Measurements from ENCODE around the gene GREB1. TPM values are rescaled to one million over a fixed set of nuclear protein-coding genes. Genes with fewer than 3 reads are reported as not detected.
A peak's percentile ranks its signal among the peaks of the same experiment; 100 is the strongest.

The GREB1 gene
- total and polyA plus RNA-seq, 2 of the 13 experiments (the other 11 are each of a cell fraction or from before 2014, with no cell fraction given) = 31.3 to 61.2 TPM

- TF ChIP-seq, protein P1, sequence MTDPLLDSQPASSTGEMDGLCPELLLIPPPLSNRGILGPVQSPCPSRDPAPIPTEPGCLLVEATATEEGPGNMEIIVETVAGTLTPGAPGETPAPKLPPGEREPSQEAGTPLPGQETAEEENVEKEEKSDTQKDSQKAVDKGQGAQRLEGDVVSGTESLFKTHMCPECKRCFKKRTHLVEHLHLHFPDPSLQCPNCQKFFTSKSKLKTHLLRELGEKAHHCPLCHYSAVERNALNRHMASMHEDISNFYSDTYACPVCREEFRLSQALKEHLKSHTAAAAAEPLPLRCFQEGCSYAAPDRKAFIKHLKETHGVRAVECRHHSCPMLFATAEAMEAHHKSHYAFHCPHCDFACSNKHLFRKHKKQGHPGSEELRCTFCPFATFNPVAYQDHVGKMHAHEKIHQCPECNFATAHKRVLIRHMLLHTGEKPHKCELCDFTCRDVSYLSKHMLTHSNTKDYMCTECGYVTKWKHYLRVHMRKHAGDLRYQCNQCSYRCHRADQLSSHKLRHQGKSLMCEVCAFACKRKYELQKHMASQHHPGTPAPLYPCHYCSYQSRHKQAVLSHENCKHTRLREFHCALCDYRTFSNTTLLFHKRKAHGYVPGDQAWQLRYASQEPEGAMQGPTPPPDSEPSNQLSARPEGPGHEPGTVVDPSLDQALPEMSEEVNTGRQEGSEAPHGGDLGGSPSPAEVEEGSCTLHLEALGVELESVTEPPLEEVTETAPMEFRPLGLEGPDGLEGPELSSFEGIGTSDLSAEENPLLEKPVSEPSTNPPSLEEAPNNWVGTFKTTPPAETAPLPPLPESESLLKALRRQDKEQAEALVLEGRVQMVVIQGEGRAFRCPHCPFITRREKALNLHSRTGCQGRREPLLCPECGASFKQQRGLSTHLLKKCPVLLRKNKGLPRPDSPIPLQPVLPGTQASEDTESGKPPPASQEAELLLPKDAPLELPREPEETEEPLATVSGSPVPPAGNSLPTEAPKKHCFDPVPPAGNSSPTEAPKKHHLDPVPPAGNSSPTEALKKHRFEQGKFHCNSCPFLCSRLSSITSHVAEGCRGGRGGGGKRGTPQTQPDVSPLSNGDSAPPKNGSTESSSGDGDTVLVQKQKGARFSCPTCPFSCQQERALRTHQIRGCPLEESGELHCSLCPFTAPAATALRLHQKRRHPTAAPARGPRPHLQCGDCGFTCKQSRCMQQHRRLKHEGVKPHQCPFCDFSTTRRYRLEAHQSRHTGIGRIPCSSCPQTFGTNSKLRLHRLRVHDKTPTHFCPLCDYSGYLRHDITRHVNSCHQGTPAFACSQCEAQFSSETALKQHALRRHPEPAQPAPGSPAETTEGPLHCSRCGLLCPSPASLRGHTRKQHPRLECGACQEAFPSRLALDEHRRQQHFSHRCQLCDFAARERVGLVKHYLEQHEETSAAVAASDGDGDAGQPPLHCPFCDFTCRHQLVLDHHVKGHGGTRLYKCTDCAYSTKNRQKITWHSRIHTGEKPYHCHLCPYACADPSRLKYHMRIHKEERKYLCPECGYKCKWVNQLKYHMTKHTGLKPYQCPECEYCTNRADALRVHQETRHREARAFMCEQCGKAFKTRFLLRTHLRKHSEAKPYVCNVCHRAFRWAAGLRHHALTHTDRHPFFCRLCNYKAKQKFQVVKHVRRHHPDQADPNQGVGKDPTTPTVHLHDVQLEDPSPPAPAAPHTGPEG (CRISPR knock-in tag; IDR thresholded peaks at IDR 0.05) = no peak
- TF ChIP-seq, protein P2, sequence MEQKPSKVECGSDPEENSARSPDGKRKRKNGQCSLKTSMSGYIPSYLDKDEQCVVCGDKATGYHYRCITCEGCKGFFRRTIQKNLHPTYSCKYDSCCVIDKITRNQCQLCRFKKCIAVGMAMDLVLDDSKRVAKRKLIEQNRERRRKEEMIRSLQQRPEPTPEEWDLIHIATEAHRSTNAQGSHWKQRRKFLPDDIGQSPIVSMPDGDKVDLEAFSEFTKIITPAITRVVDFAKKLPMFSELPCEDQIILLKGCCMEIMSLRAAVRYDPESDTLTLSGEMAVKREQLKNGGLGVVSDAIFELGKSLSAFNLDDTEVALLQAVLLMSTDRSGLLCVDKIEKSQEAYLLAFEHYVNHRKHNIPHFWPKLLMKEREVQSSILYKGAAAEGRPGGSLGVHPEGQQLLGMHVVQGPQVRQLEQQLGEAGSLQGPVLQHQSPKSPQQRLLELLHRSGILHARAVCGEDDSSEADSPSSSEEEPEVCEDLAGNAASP (CRISPR knock-in tag; IDR thresholded peaks at IDR 0.05; ENCODE audit: borderline replicate concordance) = 0 out of 2 replicates have a peak, but pooled peaks have one; percentile 22
- TF ChIP-seq BHLHE40 (IDR thresholded peaks at IDR 0.05; ENCODE audit: low read length) = no peak
- no peak for TF ChIP-seq ZNF432 (CRISPR knock-in tag; IDR thresholded peaks at IDR 0.05; ENCODE audit: borderline replicate concordance)
- TF ChIP-seq NAIF1 (CRISPR knock-in tag; IDR thresholded peaks at IDR 0.05; ENCODE audit: borderline replicate concordance) = no peak
- TF ChIP-seq, protein P3, sequence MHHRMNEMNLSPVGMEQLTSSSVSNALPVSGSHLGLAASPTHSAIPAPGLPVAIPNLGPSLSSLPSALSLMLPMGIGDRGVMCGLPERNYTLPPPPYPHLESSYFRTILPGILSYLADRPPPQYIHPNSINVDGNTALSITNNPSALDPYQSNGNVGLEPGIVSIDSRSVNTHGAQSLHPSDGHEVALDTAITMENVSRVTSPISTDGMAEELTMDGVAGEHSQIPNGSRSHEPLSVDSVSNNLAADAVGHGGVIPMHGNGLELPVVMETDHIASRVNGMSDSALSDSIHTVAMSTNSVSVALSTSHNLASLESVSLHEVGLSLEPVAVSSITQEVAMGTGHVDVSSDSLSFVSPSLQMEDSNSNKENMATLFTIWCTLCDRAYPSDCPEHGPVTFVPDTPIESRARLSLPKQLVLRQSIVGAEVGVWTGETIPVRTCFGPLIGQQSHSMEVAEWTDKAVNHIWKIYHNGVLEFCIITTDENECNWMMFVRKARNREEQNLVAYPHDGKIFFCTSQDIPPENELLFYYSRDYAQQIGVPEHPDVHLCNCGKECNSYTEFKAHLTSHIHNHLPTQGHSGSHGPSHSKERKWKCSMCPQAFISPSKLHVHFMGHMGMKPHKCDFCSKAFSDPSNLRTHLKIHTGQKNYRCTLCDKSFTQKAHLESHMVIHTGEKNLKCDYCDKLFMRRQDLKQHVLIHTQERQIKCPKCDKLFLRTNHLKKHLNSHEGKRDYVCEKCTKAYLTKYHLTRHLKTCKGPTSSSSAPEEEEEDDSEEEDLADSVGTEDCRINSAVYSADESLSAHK (CRISPR knock-in tag; IDR thresholded peaks at IDR 0.05; ENCODE audit: borderline replicate concordance) = no peak
- no peak for TF ChIP-seq MNT (IDR thresholded peaks at IDR 0.05)
- no peak for TF ChIP-seq NCOA1 (CRISPR knock-in tag; IDR thresholded peaks at IDR 0.05)
- TF ChIP-seq CREBL2 (CRISPR knock-in tag; IDR thresholded peaks at IDR 0.05; ENCODE audit: borderline replicate concordance) = no peak
- TF ChIP-seq ZNF567 (CRISPR knock-in tag; IDR thresholded peaks at IDR 0.05; ENCODE audit: borderline replicate concordance) = no peak
- TF ChIP-seq, protein P4, sequence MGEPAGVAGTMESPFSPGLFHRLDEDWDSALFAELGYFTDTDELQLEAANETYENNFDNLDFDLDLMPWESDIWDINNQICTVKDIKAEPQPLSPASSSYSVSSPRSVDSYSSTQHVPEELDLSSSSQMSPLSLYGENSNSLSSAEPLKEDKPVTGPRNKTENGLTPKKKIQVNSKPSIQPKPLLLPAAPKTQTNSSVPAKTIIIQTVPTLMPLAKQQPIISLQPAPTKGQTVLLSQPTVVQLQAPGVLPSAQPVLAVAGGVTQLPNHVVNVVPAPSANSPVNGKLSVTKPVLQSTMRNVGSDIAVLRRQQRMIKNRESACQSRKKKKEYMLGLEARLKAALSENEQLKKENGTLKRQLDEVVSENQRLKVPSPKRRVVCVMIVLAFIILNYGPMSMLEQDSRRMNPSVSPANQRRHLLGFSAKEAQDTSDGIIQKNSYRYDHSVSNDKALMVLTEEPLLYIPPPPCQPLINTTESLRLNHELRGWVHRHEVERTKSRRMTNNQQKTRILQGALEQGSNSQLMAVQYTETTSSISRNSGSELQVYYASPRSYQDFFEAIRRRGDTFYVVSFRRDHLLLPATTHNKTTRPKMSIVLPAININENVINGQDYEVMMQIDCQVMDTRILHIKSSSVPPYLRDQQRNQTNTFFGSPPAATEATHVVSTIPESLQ (CRISPR knock-in tag; conservative IDR thresholded peaks at IDR 0.05) = no peak
- TF ChIP-seq GATAD2A (CRISPR knock-in tag; IDR thresholded peaks at IDR 0.05) = peak; percentile 92
- TF ChIP-seq THAP11 (CRISPR knock-in tag; IDR thresholded peaks at IDR 0.05) = 0 out of 2 replicates have a peak, but pooled peaks have one; percentile 30
- 0 out of 2 replicates have a peak, but pooled peaks have one; percentile 32 for TF ChIP-seq IKZF5 (CRISPR knock-in tag; IDR thresholded peaks at IDR 0.05)
Observed at GRCh38 chr2:11502740-11503292, 31.0 kb upstream of the GREB1 start (continued).

All from HepG2 (cell line).